GM19025 (cell line): Measurements from ENCODE around the gene MTCL1.

ENCODE experiments used
- ATAC-seq: cut with Tn5 transposase; IDR thresholded peaks from one replicate; pipeline ENCODE4 v1.9.1; 2021; ENCODE audit warnings: mild to moderate bottlenecking, low read depth, moderate library complexity; ENCODE audit not compliant: unreplicated experiment

The MTCL1 gene

GRCh38 chr18:8787794-8788193 is 82.4 kb downstream of the MTCL1 start:
- no peak for ATAC-seq

- ATAC-seq, result no peak
These were observed 83.4 kb downstream of the MTCL1 start for GRCh38 chr18:8788503-8789429.

- ATAC-seq, result no peak
These were observed 85.9 kb downstream of the MTCL1 start for GRCh38 chr18:8791171-8791651.

- ATAC-seq, result no peak
These were observed 87.4 kb downstream of the MTCL1 start for GRCh38 chr18:8792688-8793316.

GRCh38 chr18:8793445-8794155 is 88.2 kb downstream of the MTCL1 start:
- ATAC-seq, result no peak

GRCh38 chr18:8794156-8794933 is 89.0 kb downstream of the MTCL1 start:
- ATAC-seq, result no peak

GRCh38 chr18:8794934-8795280 is 89.6 kb downstream of the MTCL1 start:
- ATAC-seq, result no peak

- no peak for ATAC-seq
These were observed 90.4 kb downstream of the MTCL1 start for GRCh38 chr18:8795586-8796325.

- ATAC-seq, result no peak
These were observed 91.8 kb downstream of the MTCL1 start for GRCh38 chr18:8797206-8797605.

- ATAC-seq, result no peak
These were observed 93.6 kb downstream of the MTCL1 start for GRCh38 chr18:8799001-8799400.

- ATAC-seq, result no peak
These were observed 94.5 kb downstream of the MTCL1 start for GRCh38 chr18:8799596-8800441.

GRCh38 chr18:8800445-8800844 is 95.1 kb downstream of the MTCL1 start:
- ATAC-seq, result no peak

- no peak for ATAC-seq
These were observed 95.5 kb downstream of the MTCL1 start for GRCh38 chr18:8800876-8801262.

GRCh38 chr18:8801263-8801901 is 96.0 kb downstream of the MTCL1 start:
- no peak for ATAC-seq

- ATAC-seq, result no peak
These were observed 96.8 kb downstream of the MTCL1 start for GRCh38 chr18:8802017-8802672.

- ATAC-seq, result no peak
These were observed 97.9 kb downstream of the MTCL1 start for GRCh38 chr18:8803063-8803795.

- ATAC-seq, result no peak
These were observed 98.6 kb downstream of the MTCL1 start for GRCh38 chr18:8803957-8804356.
